Stimulated activated CD8-positive, alpha-beta memory T cell treated with anti-CD3 and anti-CD28 coated beads, Interleukin-15, amount 100 ng/mL, for 48 hours (primary cell): ENCODE results near the gene VPS13A.
"Not testable (repeated sequence)": the region's sequence is repeated elsewhere in the genome, so short reads cannot be mapped to it uniquely, and the experiment has no call there.

Source experiments
- DNase-seq, 2 donors: peaks; one replicate each; pipeline ENCODE4 v3.0.0-alpha.2; 2020; ENCODE audit warnings: low read depth in 2 of 2

The VPS13A gene

DNA sequence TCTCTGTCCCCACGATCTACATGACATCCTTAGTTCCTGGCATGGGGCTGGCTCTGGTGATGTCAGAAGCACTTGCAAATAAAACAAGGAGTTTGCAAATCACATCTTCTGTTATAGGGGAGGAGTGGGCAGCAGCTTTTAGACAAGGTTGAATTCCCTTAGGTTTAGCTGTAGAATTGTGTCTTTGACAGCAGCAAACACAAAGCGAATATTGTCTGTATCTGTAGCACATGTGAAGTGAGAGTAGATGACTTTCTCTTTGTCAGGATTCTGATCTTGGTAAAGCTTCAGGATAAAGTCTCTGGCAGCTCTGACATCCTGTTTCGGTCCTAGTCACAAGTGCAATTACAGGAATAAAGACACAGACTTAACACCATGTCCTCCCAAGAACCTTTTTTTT, 246.5 kb downstream of the VPS13A start:
- no peak for DNase-seq

DNA sequence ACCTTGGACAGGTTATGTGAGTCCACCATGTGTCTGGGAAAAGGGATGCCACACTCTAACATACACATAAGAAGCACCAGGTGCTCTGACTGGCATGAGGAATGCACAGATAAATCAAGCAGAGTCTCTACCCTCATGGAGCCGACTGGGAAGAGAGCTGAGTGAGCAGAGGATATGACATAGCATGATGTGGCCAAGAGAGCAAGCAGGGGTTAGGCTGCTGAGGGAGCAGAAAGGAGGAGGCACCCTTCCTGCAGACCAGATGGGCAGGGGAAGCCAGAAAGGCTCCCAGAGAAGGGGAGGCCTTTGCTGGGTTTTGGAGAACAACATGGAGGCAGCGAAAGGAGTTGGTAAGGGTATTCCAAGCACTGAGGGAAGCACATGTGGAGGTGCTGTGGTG, 247.7 kb downstream of the VPS13A start:
- DNase-seq, result no peak

- DNase-seq, result no peak
Measured at GRCh38 chr9:77426712-77427111, 249.4 kb downstream of the VPS13A start.

GRCh38 chr9:77427256-77427927, 250.1 kb downstream of the VPS13A start:
- DNase-seq, result no peak

DNA sequence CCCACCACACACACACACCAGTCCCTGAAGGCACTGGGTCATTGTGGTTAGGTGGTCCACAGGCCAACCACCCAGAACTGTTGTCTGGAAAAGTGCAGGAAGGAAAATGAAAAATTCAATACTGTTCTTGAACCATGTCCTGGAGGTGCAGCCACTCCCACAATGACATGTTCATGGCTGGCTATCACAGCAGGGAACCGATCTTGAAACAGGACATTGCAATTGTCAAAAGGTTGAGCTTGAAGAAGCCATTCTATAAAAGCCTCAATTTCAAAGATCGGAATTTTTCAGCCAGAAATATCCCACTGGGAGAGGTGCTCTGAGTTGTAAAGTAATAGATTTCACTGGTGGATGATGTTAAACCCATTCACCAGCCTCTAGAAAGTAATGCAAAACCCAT, 252.6 kb downstream of the VPS13A start:
- no peak for DNase-seq

GRCh38 chr9:77432053-77432452, 254.7 kb downstream of the VPS13A start:
- no peak for DNase-seq

DNA sequence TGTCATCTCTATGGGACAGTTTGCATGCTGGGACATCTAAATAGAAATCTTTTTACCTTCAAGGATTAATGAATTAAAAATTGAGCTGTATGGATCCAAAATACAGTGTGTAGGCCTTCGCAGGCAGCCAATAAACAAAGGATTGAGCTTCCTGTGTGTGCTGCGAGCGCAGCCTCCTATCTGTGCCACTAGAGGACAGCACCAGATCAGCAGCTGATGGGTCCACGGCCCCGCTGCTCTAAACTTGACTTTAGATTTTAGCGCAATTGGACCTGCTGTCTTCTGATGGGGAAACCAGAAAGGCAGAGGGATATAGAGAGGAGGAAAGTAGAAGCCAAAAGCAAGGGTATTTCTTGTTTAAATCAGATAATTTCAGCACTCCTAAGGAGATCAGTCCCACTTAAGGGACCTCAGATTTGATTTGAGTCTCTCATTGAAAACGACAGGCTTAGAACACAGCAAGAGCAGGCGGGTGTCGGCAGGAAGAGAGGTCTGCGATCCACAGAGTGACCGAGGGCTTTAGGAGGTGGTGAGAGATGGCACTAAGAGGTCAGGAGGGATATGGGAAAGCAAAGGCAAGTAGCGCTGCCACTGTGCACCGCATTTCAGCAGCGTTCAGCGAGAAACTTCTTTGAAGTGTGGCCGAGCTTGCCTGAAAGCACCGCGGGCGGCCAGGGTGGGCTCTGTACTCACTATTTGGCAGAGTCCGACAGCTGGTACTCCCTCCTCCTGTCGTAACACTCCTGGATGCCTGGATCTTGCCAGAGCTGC, 256.5 kb downstream of the VPS13A start:
- DNase-seq, result peak in 1 of 2 donors; percentile 9

- DNase-seq, result no peak
Measured at GRCh38 chr9:77435277-77435676, 257.9 kb downstream of the VPS13A start.

GRCh38 chr9:77435688-77436087, 258.4 kb downstream of the VPS13A start:
- DNase-seq, result no peak

DNA sequence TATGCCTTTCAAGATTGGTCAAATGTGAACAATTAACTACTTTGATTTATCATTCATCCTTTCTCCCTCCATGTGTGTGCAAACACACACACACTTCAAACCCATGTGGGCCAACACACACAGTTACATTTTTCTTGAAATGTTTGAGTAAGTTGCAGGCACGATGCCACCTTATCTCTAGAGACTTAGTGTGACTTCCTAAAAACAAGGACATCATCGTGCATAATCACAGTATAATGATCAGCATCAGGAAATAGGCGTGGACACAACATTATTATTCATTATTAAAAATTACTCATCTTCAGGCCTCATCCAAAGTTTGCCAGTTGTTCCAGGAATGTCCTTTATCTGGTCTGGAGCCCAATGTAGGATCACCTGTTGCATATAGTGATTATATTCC, 261.3 kb downstream of the VPS13A start:
- DNase-seq, result no peak

DNA sequence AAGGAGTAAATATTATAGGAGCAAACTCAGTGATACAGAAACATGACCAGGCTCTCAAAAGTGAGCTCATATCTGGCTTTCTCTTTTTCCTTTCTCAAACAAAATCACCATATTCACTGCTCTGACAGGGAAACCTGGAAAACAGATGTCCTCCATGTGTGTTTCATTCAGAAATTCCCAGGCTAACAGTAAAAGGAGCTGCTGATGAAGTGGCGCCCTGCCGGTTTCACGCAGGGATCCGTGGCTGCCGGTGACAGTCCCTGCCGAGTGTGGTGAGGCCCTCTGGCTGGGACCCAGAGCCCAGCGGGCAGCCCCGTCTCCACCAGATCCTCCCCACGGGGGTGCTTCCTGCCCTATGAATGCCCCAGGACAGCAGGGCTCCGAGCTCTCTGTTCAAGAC, 262.7 kb downstream of the VPS13A start:
- no peak for DNase-seq

- DNase-seq, result not testable (repeated sequence)
Measured at GRCh38 chr9:77441124-77441523, 263.8 kb downstream of the VPS13A start.

GRCh38 chr9:77442436-77442835, 265.1 kb downstream of the VPS13A start:
- DNase-seq, result no peak

DNA sequence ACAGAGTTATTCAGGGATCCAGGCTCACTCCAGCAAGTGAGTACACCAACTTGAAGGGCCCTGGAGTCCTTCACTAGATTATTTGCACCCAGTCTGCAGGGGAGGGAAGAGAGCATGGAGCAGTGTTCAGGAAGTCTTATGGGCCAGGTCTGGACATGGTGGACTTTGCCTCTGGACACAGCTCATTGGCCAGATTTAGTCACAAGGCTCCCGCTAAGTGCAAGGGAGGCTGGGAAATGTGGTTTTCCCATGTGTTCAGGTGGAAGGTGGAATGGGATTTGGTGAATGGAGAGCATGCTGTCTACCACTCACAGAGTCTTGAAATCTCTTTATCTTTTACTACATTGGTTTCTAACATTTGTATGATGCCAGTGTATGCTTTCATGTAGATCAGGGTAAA, 270.3 kb downstream of the VPS13A start:
- no peak for DNase-seq

DNA sequence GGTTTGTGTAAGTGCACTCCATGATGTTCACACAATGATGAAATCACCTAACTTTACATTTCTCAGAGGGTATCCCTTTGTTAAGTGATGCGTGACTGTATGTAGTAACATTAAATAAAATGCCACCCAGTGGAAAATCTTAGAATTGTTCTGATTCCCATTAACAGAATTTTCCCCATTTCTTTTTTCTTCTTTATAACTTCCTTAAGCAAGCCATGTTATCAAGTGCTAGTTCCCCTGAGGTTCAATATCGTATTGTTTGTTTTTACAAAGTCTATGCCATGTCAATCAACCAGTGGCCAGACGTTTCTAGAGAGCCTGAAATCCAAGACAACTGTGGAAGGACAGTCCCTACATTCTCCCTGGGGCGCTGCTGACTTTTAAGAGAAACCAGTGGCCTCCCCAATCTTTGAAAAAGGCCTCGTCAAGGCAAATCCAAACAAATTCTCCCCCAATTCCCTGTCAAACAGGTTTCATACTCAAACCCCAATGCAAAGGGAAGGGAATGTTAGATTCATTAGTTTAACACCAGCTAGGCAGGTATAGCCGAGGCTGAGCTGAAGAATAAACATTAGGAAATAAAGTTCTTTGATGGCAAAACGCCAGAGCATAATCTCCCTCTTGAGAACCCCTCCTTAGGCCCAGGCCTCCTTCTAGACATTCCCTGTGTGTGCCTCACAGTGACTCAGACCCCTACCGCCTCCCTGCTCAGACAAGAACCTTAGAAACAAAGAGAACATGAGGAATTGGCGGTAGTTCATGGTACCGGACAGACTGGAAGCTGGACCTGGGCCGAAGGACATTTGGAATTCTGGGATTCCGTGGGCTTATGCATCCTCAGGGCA, 272.1 kb downstream of the VPS13A start:
- DNase-seq, result no peak

GRCh38 chr9:77450085-77450475, 272.7 kb downstream of the VPS13A start:
- DNase-seq, result no peak

- no peak for DNase-seq
Measured at GRCh38 chr9:77451507-77451906, 274.2 kb downstream of the VPS13A start.

DNA sequence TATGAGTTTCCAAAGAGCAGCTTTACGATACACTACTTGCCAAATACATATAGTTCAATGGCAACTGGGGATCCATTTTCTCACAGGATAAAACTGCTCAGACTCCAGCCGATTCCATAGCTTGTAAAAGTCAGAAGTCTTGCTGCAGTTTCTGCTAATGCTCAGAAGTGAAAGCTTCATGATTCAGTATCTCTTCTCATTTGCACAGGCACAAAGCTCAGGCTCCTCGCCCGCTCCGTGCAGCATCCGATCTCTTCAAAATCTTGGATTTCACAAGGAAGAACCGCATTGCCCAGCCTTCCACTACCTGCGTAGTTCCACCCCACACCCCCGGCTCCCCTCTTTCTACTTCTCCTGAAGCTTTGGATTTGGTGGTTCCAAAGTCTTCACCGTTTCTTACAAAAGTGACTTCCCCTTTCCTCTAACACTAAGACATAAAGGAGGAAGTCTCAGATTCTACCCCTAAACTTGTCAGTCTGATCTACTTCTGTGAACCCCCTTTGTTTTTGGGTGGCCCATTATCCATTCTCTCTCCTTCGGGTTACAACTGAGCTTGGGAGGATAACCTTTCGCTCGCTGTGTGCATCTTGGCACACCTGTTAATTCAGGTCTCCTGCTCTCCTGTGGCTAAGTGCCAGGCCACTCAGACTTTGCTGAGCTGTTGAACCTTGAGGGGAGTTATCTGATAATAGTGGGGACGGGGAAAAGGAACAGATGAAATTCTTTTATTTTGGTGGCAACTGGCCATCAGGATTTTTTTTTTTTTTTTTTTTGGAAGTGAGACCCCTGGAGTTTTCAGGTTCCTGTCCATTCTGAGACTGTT, 276.7 kb downstream of the VPS13A start:
- DNase-seq, result no peak

- no peak for DNase-seq
Measured at GRCh38 chr9:77454663-77455062, 277.3 kb downstream of the VPS13A start.

GRCh38 chr9:77455312-77455927, 278.1 kb downstream of the VPS13A start:
- no peak for DNase-seq

DNA sequence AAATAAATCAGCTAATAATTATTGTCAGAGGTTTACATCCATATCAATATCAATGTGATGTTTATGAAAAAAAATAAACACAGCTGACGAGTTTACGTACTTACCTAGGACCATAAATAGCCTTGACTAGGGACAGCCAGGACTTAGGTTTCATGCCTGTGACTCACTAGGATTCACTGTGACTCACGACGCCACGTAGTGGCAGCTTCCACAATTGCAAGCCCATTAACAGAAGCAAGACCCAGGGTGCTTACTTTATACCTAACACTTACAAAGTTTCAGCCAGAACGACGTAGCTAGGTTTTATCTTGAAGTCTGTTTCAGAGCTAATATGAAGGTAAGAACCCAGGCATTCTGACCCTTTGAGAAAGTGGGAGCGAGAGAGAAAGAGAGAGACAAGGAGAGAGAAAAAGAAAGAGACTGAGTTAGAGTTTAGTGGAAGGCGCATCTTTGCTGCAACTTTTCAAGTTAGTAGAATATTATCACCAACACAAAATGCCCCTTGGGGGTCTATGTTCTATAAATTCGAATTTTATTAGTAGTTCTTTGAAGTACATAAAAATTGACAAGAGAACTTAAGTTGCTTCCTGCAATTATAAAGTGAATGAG, 279.6 kb downstream of the VPS13A start:
- DNase-seq, result peak; percentile 63 to 64
